GM19099 (cell line): ENCODE data around the gene A3GALT2.

Source experiments
- POLR2A ChIP-seq: IDR thresholded peaks from 3 replicates; pipeline ENCODE4 v1.6.1; 2011; ENCODE audit warnings: low read depth; ENCODE audit not compliant: insufficient read length; ENCODE audit errors: extremely low read depth

A3GALT2 gene

GRCh38 chr1:33344896-33345560 lies 24.1 kb upstream of the A3GALT2 start:
- TF ChIP-seq POLR2A: no peak

GRCh38 chr1:33343539-33343938 lies 22.6 kb upstream of the A3GALT2 start:
- no peak for TF ChIP-seq POLR2A

- TF ChIP-seq POLR2A: no peak
Observed at GRCh38 chr1:33342041-33342723, 21.3 kb upstream of the A3GALT2 start.

- no peak for TF ChIP-seq POLR2A
Observed at GRCh38 chr1:33341190-33341589, 20.3 kb upstream of the A3GALT2 start.

GRCh38 chr1:33339413-33339812 lies 18.5 kb upstream of the A3GALT2 start:
- no peak for TF ChIP-seq POLR2A

GRCh38 chr1:33338440-33339211 lies 17.7 kb upstream of the A3GALT2 start:
- TF ChIP-seq POLR2A: no peak

- TF ChIP-seq POLR2A: no peak
Observed at GRCh38 chr1:33338048-33338439, 17.1 kb upstream of the A3GALT2 start.

GRCh38 chr1:33337441-33337840 lies 16.5 kb upstream of the A3GALT2 start:
- no peak for TF ChIP-seq POLR2A

- TF ChIP-seq POLR2A: no peak
Observed at GRCh38 chr1:33336580-33336979, 15.7 kb upstream of the A3GALT2 start.

GRCh38 chr1:33335020-33335419 lies 14.1 kb upstream of the A3GALT2 start:
- no peak for TF ChIP-seq POLR2A

- TF ChIP-seq POLR2A: no peak
Observed at GRCh38 chr1:33334081-33334552, 13.2 kb upstream of the A3GALT2 start.

GRCh38 chr1:33332881-33333280 lies 12.0 kb upstream of the A3GALT2 start:
- no peak for TF ChIP-seq POLR2A

- no peak for TF ChIP-seq POLR2A
Observed at GRCh38 chr1:33332357-33332789, 11.5 kb upstream of the A3GALT2 start.

GRCh38 chr1:33331444-33332356 lies 10.8 kb upstream of the A3GALT2 start:
- no peak for TF ChIP-seq POLR2A

GRCh38 chr1:33330906-33331305 lies 10.0 kb upstream of the A3GALT2 start:
- TF ChIP-seq POLR2A: no peak

- no peak for TF ChIP-seq POLR2A
Observed at GRCh38 chr1:33330361-33330890, 9.5 kb upstream of the A3GALT2 start.
